Fibroblast of pulmonary artery (primary cell): ENCODE measurements around the gene UPK1A.

Experiments used
- DNase-seq: peaks from one replicate; pipeline ENCODE4 v3.0.0-alpha.2; 2010; ENCODE audit warnings: low read depth
- H3K4me3 ChIP-seq: replicated peaks from 2 replicates; pipeline ENCODE4 v1.5.1; 2011; ENCODE audit warnings: low read depth, mild to moderate bottlenecking, control low read depth, low read length, moderate library complexity
- TF ChIP-seq, protein P1 (sequence below): IDR thresholded peaks from 2 replicates; pipeline ENCODE4 v1.5.1; 2011; ENCODE audit warnings: mild to moderate bottlenecking, control low read depth, low read length, inconsistent platforms; ENCODE audit errors: missing control alignments

The UPK1A gene

DNA sequence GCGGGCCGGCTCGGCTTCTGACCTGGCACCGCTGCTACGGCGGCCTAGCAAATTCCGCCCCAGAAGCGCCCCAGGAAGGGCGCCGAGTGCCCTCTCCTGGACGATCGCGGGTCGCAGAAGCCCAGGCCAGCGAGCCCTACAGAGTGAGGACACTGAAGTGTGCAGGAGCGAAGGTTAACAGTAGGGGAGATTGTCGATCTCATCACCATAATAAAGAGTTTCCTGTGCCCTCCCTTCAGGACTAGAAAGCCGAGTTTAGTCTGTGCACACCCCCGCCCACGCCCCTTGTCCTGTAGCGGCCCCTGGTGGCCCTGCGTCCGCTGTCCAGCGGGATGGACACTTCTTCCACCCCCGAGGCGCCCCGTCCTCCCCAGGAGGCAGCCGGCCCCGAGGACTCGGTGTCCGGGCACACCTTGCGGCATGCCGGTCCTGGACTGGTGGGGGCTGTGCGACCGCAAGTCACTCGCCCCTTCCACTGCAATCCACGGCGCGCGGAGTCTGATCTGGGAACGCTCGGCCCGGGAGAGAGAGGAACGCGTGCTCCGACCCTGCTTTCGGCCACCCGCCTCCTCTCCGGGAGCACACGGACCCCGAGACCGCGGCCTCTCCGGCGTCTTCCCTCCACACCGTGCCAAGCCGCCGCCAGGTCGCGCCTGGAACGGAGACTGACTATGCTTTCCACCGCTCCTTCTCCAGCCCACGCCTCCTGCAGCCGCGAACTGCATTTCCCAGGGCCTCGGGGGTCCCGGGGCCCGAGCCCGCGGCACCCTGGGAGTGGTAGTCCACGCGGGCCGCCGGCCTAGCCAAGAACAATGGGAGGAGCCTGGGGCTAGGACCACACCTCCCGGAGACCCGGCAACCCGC lies 50.7 kb downstream of the UPK1A start:
- peak; percentile 96 for DNase-seq
- TF ChIP-seq, protein P1, sequence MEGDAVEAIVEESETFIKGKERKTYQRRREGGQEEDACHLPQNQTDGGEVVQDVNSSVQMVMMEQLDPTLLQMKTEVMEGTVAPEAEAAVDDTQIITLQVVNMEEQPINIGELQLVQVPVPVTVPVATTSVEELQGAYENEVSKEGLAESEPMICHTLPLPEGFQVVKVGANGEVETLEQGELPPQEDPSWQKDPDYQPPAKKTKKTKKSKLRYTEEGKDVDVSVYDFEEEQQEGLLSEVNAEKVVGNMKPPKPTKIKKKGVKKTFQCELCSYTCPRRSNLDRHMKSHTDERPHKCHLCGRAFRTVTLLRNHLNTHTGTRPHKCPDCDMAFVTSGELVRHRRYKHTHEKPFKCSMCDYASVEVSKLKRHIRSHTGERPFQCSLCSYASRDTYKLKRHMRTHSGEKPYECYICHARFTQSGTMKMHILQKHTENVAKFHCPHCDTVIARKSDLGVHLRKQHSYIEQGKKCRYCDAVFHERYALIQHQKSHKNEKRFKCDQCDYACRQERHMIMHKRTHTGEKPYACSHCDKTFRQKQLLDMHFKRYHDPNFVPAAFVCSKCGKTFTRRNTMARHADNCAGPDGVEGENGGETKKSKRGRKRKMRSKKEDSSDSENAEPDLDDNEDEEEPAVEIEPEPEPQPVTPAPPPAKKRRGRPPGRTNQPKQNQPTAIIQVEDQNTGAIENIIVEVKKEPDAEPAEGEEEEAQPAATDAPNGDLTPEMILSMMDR: peak; percentile 70
- H3K4me3 ChIP-seq: peak overlapping the region; percentile 81

DNA sequence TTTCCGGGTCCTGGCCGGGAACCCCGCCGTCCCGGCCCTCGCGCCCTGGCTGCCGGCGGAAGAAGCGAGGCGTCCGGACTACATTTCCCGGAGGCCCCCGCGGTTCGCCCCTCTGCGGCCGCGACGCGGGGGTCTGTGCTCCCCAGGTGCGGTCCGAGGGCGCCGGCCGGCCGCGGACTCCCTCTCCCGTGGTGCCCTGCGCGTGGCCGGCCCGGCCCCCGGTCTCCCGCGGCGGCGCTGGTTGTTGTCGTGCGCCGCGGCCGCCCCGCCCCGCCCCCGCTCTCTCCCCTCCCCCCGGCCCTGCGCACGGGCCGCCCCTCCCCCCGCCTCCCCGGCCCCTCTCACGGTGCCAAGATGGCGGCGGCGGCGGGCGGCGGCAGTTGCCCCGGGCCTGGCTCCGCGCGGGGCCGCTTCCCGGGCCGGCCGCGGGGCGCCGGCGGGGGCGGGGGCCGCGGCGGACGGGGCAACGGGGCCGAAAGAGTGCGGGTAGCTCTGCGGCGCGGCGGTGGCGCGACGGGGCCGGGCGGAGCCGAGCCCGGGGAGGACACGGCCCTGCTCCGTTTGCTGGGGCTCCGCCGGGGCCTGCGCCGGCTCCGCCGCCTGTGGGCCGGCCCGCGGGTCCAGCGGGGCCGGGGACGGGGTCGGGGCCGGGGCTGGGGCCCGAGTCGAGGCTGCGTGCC lies 51.5 kb downstream of the UPK1A start, which contains the start of gene KMT2B:
KMT2B (plus strand) TSS at position 339 of the 680 bp plus-strand sequence; CDS start at position 355, 16 bp downstream.
- peak within 1 kb of the TSS; percentile 81 for H3K4me3 ChIP-seq
- DNase-seq: no peak
- TF ChIP-seq, protein P1: no peak

DNA sequence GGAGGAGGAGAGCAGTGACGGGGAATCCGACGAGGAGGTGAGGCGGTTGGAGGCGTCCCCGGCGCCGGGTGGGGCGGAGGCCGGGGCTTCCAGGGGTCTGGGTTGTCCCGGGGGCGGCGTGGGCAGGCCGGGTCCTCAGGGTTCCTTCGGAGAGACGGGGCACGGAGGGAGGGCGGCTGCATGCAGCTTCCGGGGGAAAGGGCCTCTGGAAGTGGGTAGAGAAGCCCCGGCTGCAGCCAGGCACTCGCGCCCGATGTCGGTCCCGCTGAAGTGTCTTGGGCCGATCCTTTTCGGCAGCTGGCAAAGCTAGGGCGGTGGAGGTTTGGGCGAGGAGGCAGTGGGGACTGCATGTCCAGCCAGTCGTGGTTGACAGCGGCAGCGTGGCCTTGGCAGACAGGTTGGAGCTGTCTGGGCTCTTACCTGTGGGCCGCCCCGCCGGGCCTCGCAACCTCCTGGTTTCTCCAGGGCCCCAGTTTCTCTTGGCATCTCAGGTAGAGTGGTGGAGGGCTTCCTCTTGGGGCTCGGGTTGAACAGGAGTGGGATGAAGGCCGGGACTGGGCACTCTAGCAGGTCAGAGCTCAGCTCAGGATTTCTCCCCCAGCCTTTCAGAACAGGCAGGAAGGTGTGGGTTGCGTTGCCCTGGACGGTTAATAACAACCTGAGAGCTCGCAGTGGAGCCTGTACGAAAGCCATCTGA lies 52.2 kb downstream of the UPK1A start:
- H3K4me3 ChIP-seq: peak overlapping the region; percentile 81
- TF ChIP-seq, protein P1: no peak
- DNase-seq: peak; percentile 8

DNA sequence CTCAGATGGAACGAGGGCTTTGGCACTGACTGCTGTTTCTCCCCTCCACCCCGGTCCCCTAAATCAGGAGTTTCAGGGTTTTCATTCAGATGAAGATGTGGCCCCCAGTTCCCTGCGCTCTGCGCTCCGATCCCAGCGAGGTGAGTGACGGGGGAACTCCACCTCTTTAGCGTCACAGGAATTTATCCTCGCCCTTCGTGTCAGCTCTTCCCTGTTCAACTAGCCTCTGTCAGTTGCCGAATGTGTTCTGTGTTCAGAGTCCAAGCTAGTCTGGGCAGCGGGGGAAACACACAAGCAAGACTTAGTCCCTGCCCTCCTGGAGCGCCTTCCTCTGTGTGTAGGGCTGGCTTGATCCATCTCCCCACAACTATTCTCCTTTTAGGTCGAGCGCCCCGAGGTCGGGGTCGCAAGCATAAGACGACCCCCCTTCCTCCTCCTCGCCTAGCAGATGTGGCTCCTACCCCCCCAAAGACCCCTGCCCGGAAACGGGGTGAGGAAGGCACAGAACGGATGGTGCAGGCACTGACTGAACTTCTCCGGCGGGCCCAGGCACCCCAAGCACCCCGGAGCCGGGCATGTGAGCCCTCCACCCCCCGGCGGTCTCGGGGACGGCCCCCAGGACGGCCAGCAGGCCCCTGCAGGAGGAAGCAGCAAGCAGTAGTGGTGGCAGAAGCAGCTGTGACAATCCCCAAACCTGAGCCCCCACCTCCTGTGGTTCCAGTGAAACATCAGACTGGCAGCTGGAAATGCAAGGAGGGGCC lies 53.3 kb downstream of the UPK1A start:
- peak overlapping the region; percentile 81 for H3K4me3 ChIP-seq
- TF ChIP-seq, protein P1: no peak
- DNase-seq: no peak

DNA sequence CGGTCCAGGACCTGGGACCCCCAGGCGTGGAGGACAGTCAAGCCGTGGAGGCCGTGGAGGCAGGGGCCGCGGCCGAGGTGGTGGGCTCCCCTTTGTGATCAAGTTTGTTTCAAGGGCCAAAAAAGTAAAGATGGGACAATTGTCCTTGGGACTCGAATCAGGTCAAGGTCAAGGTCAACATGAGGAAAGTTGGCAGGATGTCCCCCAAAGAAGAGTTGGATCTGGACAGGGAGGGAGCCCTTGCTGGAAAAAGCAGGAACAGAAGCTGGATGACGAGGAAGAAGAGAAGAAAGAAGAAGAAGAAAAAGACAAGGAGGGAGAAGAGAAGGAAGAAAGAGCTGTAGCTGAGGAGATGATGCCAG lies 53.8 kb downstream of the UPK1A start:
- DNase-seq: no peak
- TF ChIP-seq, protein P1: no peak
- H3K4me3 ChIP-seq: no peak overlapping the region

DNA sequence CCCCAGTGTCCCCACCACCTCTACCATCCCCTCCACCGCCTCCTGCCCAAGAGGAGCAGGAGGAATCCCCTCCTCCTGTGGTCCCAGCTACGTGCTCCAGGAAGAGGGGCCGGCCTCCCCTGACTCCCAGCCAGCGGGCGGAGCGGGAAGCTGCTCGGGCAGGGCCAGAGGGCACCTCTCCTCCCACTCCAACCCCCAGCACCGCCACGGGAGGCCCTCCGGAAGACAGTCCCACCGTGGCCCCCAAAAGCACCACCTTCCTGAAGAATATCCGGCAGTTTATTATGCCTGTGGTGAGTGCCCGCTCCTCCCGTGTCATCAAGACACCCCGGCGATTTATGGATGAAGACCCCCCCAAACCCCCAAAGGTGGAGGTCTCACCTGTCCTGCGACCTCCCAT lies 54.3 kb downstream of the UPK1A start:
- TF ChIP-seq, protein P1: no peak
- DNase-seq: no peak
- no peak overlapping the region for H3K4me3 ChIP-seq
